Stimulated activated effector memory CD8-positive, alpha-beta T cell treated with anti-CD3 and anti-CD28 coated beads, Interleukin-12 subunit alpha, Interleukin-12 subunit beta, amount 100 ng/mL, for 72 hours (primary cell): ENCODE data around the gene RAD51D.
"Not testable (repeated sequence)": the region's sequence is repeated elsewhere in the genome, so short reads cannot be mapped to it uniquely, and the experiment has no call there.

Experiments
- ATAC-seq: fragments of 150-1000 bp; cut with Tn5 transposase; 2 replicates; pipeline ENCODE4 v1.10.0; 2021
- DNase-seq, 2 donors: peaks; one replicate each; pipeline ENCODE4 v3.0.0; 2021 to 2022; ENCODE audit warnings: low spot score in 2 of 2
- H3K27ac Mint-ChIP-seq: one replicate; pipeline ENCODE4 v1.8.0; 2022; ENCODE audit warnings: mild to moderate bottlenecking, mixed read lengths
- H3K36me3 Mint-ChIP-seq: one replicate; pipeline ENCODE4 v1.8.0; 2022; ENCODE audit warnings: mild to moderate bottlenecking, mixed read lengths
- H3K4me1 Mint-ChIP-seq: one replicate; pipeline ENCODE4 v1.8.0; 2022; ENCODE audit warnings: mixed read lengths
- H3K4me3 Mint-ChIP-seq: one replicate; pipeline ENCODE4 v1.8.0; 2022; ENCODE audit warnings: mild to moderate bottlenecking, mixed read lengths
- H3K9me3 Mint-ChIP-seq: one replicate; pipeline ENCODE4 v1.8.0; 2022; ENCODE audit warnings: mixed read lengths

The RAD51D gene

DNA sequence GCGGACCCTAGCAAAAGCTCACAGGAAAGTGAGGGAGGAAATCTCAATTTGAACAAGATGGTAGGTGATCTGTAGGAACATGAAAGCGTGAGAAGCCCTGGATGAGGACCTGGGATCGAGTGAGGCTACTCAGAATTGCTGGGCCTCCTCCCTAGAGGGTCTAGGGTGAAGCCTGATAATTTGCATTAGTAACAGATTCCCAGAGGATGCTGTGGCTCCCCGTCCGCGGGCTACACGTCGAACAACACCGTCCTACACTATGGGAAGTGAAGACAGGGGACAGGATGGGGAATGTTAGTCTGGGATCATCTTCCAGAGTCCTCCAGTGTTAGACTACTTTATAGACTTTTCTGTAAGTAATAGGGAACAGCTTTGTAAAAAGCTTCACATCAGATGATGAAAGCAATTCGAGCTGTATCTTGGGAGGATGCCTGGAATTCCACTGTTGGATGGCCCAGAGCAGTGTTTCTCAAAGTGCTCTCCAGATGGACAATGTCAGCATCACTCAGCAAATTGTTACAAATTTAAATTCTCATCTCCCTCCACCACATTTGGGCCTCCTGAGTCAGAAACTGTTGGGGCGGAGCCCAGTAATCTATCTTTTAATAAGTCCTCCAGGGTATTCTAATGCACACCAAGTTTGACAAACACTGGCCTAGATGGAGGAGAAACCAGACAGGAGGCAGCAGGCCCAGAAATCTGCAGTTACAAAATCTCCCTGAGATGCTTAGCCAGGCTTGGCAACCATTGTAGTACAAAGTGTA is 8.3 kb upstream of the RAD51D start:
- Mint-ChIP-seq H3K27ac (no peak overlapping the region), H3K4me1 (no peaks in the 10 kb centered on the region)
- DNase-seq: no peak

GRCh38 chr17:35121315-35121714 is 1.7 kb upstream of the RAD51D start, which contains the start of gene FNDC8:
Gene FNDC8, plus strand, starts transcription at chr17:35121615. Its CDS starts 79 bp downstream, at chr17:35121694.
- Mint-ChIP-seq H3K4me3 (no peak within 1 kb of the TSS), H3K36me3 (peaks cover 9% of the 10 kb centered on the region), H3K4me1 (peaks cover 32% of the 10 kb centered on the region), H3K27ac (peak within 1 kb of the TSS; percentile 69), H3K9me3 (no peaks in the 10 kb centered on the region)
- ATAC-seq: no peak
- no peak for DNase-seq

More for the DNA sequence above, 8.3 kb upstream of the RAD51D start:
- peaks cover 14% of the 10 kb centered on the region for H3K36me3 Mint-ChIP-seq
- H3K4me3 Mint-ChIP-seq: no peak overlapping the region
- ATAC-seq: no peak
- no peaks in the 10 kb centered on the region for H3K9me3 Mint-ChIP-seq

- Mint-ChIP-seq H3K27ac (peak overlapping the region; percentile 90), H3K36me3 (peaks cover 21% of the 10 kb centered on the region), H3K4me3 (peak overlapping the region; percentile 82), H3K9me3 (no peaks in the 10 kb centered on the region), H3K4me1 (peaks cover 50% of the 10 kb centered on the region)
- no peak for DNase-seq
- ATAC-seq: peak; percentile 44
Measured at GRCh38 chr17:35117984-35118383, 1.7 kb downstream of the RAD51D start.

DNA sequence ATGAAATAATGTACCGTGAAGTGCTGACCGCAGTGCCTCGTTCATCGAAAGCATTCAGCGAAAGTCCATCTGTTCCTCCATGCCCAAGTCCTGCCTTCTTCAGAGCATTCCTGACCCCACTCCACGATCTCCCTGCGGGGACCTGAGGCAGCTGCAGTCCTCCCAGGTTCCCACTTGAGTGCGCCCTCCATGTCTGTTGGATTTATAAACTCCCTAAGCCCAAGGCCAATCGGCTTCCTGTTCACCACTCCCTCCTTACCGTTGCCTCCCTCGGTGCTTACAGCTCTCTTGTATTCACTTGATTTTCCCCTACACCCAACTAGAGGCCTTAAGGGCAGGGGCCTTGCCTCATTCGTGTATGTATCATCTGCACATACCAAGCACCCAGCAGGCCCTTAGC is 2.8 kb downstream of the RAD51D start:
- Mint-ChIP-seq H3K36me3 (peaks cover 23% of the 10 kb centered on the region), H3K27ac (peak overlapping the region; percentile 90)

DNA sequence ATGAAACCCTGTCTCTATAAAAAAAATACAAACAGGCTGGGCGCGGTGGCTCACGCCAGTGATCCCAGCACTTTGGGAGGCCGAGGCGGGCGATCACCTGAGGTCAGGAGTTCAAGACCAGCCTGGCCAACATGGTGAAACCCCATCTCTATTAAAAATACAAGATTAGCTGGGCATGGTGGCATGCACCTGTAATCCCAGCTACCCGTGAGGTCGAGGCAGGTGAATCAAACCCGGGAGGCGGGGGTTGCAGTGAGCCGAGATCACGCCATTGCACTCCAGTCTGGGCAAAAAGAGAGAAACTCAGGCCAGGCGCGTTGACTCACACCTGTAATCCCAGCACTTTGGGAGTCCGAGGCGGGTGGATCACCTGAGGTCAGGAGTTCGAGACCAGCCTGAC is 8.9 kb downstream of the RAD51D start:
- not testable (repeated sequence) for H3K9me3 Mint-ChIP-seq, DNase-seq, H3K4me3 Mint-ChIP-seq, ATAC-seq, H3K27ac Mint-ChIP-seq
- H3K36me3 Mint-ChIP-seq: peaks cover 15% of the 10 kb centered on the region
- peaks cover 18% of the 10 kb centered on the region for H3K4me1 Mint-ChIP-seq

More for the DNA sequence above, 2.8 kb downstream of the RAD51D start:
- Mint-ChIP-seq H3K4me1 (peaks cover 56% of the 10 kb centered on the region), H3K4me3 (no peak overlapping the region), H3K9me3 (no peaks in the 10 kb centered on the region)
- no peak for ATAC-seq
- DNase-seq: no peak

DNA sequence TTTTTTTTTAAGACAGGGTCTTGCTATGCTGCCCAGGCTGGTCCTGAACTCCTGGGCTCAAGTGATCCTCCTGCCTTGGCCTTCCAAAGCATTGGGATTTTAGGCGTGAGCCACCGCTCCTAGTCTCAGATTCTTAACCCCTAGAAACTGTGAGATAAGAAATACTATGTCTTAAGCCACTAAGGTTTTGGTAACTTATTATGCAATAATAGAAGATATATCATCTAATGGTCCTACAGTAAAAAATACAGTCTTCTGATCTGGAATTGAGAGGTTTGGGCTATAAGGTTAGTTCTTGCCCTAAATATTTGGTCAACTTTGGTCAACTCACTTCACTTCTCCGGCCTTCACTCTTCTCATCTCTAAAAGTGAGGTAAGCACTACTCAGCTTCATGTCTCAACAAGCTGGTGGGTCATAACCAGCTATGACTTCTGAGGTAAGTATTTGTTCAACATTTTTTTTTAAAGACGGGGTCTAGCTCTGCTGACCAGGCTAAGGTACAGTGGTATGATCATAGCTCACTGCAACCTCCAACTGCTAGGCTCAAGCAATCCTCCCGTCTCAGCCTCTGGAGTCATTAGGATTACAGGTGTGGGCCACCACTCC is 14.7 kb downstream of the RAD51D start:
- Mint-ChIP-seq H3K4me3 (no peak overlapping the region), H3K27ac (peak overlapping the region; percentile 80), H3K36me3 (peaks cover 41% of the 10 kb centered on the region), H3K4me1 (peaks cover 10% of the 10 kb centered on the region), H3K9me3 (no peaks in the 10 kb centered on the region)
- ATAC-seq (no peak), DNase-seq (no peak)

DNA sequence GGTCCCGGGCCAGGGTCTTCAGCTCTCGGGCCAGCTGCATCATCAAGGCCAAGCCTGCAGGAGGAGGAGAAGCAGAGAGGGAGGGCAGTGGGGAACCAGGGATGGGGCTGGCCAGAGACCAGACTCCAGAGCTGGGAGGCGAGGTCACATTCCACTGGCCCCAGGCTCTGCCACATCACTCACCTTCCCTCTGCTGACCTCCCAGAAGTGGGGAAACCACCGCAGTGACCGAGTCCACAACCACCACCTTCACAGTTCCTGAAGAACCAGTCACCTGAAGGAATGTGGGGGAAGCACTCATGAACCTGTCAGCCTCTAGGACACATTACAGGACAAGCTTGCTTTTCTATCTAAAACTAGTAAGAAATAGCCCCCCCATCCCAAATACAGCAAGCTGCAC is 16.4 kb downstream of the RAD51D start:
- DNase-seq (no peak), ATAC-seq (no peak)
- Mint-ChIP-seq H3K4me3 (no peak overlapping the region), H3K36me3 (peaks cover 57% of the 10 kb centered on the region), H3K9me3 (no peaks in the 10 kb centered on the region), H3K4me1 (peaks cover 11% of the 10 kb centered on the region), H3K27ac (peak overlapping the region; percentile 39)

DNA sequence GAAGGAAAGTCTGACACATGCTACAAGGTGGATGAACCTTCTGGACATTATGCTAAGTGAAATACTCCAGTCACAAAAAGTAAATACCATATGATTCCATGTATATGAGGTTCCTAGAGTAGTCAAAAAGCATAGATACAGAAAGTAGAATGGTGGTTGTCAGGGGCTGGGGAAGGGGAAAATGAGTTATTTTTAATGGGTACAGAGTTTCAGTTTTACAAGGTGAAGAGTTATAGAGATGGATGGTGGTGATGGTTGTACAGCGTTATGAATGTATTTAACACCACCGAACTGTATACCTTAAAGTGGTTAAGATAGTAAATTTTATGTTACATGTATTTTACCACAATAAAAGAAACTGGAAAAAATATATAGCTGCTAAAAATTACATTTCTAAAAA is 17.9 kb downstream of the RAD51D start:
- Mint-ChIP-seq H3K4me3 (no peak overlapping the region), H3K9me3 (no peaks in the 10 kb centered on the region), H3K36me3 (peaks cover 66% of the 10 kb centered on the region), H3K4me1 (peaks cover 11% of the 10 kb centered on the region), H3K27ac (no peak overlapping the region)
- DNase-seq (no peak), ATAC-seq (peak; percentile 54)

DNA sequence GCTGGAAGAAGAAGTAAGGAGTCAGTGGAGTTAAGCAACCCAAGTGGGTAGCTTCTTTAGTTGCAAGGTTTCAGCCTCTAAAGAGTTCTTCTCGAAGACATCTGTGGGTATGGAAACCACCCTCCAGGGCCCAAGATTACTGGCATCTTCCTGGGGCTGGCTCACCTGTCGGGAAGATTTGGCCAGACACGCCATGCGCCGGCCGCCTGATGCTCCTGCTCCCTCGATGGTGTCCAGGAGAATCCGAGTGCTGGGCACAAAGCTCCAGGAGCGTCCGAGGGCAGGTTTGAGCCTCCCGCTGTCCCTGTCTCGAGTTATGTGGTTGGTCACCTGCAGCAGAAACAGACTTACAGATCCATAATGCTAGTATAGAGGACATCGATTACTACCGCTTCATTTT is 18.6 kb downstream of the RAD51D start:
- Mint-ChIP-seq H3K36me3 (peaks cover 62% of the 10 kb centered on the region), H3K27ac (no peak overlapping the region), H3K4me3 (no peak overlapping the region), H3K9me3 (no peaks in the 10 kb centered on the region), H3K4me1 (peaks cover 11% of the 10 kb centered on the region)
- no peak for ATAC-seq
- DNase-seq: no peak

DNA sequence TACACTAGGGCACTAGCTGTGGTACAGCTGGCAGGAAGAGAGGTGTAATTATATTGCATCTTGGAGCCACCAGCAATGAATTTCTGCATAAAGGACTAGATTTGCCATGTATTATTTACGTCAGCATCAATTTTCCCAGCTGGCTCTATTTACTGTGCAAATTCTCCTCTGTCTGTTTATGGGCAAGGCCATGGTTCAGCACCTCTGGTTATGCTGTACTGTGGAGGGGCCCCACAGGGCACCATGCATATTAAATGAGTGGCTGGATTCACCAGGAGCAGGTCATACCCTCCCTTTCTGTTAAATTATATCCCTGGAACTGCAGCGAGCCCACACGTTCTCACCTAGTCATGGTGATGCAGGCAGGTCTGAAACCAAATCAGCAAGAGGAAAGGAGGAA is 19.8 kb downstream of the RAD51D start:
- no peak for ATAC-seq
- DNase-seq: no peak
- H3K4me1 Mint-ChIP-seq: peaks cover 11% of the 10 kb centered on the region
- H3K4me3 Mint-ChIP-seq: no peak overlapping the region
- H3K9me3 Mint-ChIP-seq: no peaks in the 10 kb centered on the region
- H3K36me3 Mint-ChIP-seq: peaks cover 62% of the 10 kb centered on the region
- H3K27ac Mint-ChIP-seq: no peak overlapping the region

DNA sequence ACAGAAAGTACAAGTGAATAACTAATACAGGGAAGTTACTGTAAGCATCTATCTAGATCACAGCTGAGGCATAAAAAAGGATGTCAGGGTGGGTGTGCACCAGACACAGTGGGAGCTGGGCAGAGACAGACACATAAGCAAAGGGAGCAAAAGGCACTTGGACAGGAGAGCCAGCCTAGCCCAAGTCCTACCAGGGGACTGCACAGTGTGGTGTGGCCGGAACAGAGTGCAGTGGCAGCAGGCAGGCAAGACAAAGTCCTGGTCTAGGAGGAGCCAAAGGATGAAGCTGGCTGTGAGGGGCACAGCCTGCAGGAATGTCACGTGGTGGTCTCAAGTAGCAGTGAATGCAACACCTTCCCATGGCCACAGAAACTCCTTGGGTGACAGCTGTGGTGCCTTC is 21.9 kb downstream of the RAD51D start:
- Mint-ChIP-seq H3K27ac (no peak overlapping the region), H3K9me3 (no peaks in the 10 kb centered on the region), H3K4me1 (peaks cover 11% of the 10 kb centered on the region), H3K36me3 (peaks cover 53% of the 10 kb centered on the region), H3K4me3 (no peak overlapping the region)
- DNase-seq (no peak), ATAC-seq (no peak)

DNA sequence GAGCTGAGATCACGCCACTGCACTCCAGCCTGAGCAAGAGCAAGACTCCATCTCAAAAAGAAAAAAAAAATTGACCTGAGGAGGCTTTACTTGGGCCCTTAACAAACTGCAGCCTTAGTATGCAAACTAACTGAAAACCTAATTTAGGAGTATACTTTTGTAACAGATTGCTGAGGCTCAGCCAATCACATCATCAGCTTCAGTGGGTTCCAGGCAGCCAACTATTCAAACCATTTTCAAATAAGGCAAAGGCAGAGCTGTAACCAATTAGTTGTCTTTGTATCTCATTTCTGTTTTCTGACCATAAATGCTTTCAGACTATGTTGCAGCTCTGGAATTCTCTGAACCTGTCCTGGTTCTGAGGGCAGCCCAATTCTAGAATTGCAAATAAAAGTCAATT is 23.9 kb downstream of the RAD51D start:
- Mint-ChIP-seq H3K27ac (no peak overlapping the region), H3K9me3 (no peaks in the 10 kb centered on the region), H3K36me3 (peaks cover 33% of the 10 kb centered on the region), H3K4me3 (no peak overlapping the region), H3K4me1 (peaks cover 9% of the 10 kb centered on the region)
- DNase-seq: no peak
- no peak for ATAC-seq

GRCh38 chr17:35094902-35095301 is 24.8 kb downstream of the RAD51D start:
- no peak overlapping the region for H3K4me3 Mint-ChIP-seq
- no peak for DNase-seq

DNA sequence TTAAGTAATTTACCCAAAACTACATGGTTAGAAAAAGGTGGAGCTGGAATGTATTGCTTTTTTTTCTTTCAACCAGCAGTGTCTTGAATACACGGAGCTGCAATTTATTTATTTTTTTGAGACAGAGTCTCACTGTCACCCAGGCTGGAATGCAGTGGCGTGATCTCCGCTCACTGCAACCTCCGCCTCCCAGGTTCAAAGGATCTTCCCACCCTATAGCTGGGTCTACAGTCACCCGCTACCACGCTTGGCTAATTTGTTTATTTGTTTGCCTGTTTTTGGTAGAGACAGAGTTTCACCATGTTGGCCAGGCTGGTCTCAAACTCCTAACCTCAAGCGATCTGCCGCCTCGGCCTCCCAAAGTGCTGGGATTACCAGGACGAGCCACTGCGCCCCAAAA is 29.0 kb downstream of the RAD51D start:
- H3K9me3 Mint-ChIP-seq, DNase-seq, ATAC-seq, H3K27ac Mint-ChIP-seq: not testable (repeated sequence)
- peaks cover 32% of the 10 kb centered on the region for H3K4me1 Mint-ChIP-seq
- peaks cover 13% of the 10 kb centered on the region for H3K36me3 Mint-ChIP-seq
- H3K4me3 Mint-ChIP-seq: peak overlapping the region; percentile 95

More at GRCh38 chr17:35094902-35095301, 24.8 kb downstream of the RAD51D start:
- Mint-ChIP-seq H3K4me1 (peaks cover 7% of the 10 kb centered on the region), H3K36me3 (peaks cover 25% of the 10 kb centered on the region), H3K27ac (no peak overlapping the region), H3K9me3 (no peaks in the 10 kb centered on the region)
- no peak for ATAC-seq

GRCh38 chr17:35089586-35090296 is 29.9 kb downstream of the RAD51D start:
- Mint-ChIP-seq H3K36me3 (peaks cover 17% of the 10 kb centered on the region), H3K4me3 (peak overlapping the region; percentile 95), H3K9me3 (no peaks in the 10 kb centered on the region), H3K27ac (peak overlapping the region; percentile 93), H3K4me1 (peaks cover 41% of the 10 kb centered on the region)
- DNase-seq (peak in 1 of 2 donors; percentile 26), ATAC-seq (peak; percentile 63)
